Measurements from ENCODE around the gene ZNF728. TPM values are rescaled to one million over a fixed set of nuclear protein-coding genes. Genes with fewer than 3 reads are reported as not detected.

ZNF728 gene
- not detected for total RNA-seq

DNA sequence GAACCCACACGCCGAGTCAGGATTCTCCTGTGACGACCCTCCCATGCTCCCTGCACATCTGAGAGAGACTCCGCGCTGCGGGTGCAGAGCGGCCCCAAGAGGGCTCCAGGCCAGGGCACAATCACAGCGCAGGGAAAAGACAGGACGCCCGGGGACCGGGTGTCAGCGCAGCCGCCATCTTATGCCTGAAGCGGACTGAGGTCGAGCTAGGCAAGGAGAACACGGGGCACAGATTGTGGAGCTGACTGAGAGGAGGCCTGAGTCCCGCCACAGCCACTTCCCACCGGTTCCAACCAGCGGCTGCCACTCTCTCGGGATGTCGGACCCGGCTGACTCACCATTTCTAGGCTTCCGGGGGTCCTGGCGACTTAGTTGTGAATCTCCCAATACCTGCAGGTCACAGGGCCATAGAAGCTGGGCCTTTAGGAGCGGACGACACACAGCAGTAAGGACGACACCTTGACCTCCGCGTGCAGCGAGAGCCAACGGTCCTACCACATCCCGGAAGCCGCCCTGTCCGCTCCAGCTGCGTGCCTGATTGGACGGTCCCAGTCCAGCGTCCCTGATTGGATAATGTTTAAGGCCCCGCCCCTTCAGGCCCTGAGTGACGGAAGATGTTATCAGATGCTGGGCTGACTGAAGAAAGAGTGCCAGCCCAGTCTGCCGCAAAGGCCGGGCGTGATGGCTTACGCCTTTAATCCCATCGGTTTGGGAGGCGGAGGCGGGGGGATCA lies at the start of gene ZNF728:
ZNF728 (minus strand) TSS at position 487 of the 733 bp plus-strand sequence; CDS start at position 341, 146 bp downstream.
- intact Hi-C loops (cut with DNase I): no loop called here
- Histone ChIP-seq H3K27me3 (no peaks in the 10 kb centered on the region), H3K4me1 (no peaks in the 10 kb centered on the region), H3K9me3 (no peaks in the 10 kb centered on the region), H3K27ac (peak within 1 kb of the TSS in 1 of 4 donors; percentile 3), H3K36me3 (replicated peaks in 1 of 2; ENCODE audit: insufficient read depth in 1 of 2, low read depth in 2 of 2) (no peaks in the 10 kb centered on the region), H3K4me3 (no peak within 1 kb of the TSS)
- peak; percentile 36 to 55 (median 42) for DNase-seq
- 4 to 11% methylated on average over 14 to 45 of the region's 46 CpGs for WGBS, 2 donors
- peak; percentile 53 for ATAC-seq
- TF ChIP-seq, protein P1, sequence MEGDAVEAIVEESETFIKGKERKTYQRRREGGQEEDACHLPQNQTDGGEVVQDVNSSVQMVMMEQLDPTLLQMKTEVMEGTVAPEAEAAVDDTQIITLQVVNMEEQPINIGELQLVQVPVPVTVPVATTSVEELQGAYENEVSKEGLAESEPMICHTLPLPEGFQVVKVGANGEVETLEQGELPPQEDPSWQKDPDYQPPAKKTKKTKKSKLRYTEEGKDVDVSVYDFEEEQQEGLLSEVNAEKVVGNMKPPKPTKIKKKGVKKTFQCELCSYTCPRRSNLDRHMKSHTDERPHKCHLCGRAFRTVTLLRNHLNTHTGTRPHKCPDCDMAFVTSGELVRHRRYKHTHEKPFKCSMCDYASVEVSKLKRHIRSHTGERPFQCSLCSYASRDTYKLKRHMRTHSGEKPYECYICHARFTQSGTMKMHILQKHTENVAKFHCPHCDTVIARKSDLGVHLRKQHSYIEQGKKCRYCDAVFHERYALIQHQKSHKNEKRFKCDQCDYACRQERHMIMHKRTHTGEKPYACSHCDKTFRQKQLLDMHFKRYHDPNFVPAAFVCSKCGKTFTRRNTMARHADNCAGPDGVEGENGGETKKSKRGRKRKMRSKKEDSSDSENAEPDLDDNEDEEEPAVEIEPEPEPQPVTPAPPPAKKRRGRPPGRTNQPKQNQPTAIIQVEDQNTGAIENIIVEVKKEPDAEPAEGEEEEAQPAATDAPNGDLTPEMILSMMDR (IDR thresholded peaks at IDR 0.05): no peak

GRCh38 chr19:23052349-23052748 lies 49.4 kb upstream of the ZNF728 start:
- Histone ChIP-seq H3K9me3 (no peaks in the 10 kb centered on the region), H3K27me3 (no peaks in the 10 kb centered on the region), H3K4me1 (no peaks in the 10 kb centered on the region), H3K36me3 (replicated peaks in 1 of 2; ENCODE audit: insufficient read depth in 1 of 2, low read depth in 2 of 2) (no peaks in the 10 kb centered on the region), H3K4me3 (no peak overlapping the region), H3K27ac (no peak overlapping the region)
- TF ChIP-seq, protein P1 (IDR thresholded peaks at IDR 0.05): no peak
- TF ChIP-seq POLR2A (IDR thresholded peaks at IDR 0.05): no peak
- DNase-seq (no peak), ATAC-seq (no peak)
- 21 to 73% methylated on average over 1 of the region's 1 CpG for WGBS, 2 donors
- intact Hi-C loops (cut with DNase I): no loop called here

DNA sequence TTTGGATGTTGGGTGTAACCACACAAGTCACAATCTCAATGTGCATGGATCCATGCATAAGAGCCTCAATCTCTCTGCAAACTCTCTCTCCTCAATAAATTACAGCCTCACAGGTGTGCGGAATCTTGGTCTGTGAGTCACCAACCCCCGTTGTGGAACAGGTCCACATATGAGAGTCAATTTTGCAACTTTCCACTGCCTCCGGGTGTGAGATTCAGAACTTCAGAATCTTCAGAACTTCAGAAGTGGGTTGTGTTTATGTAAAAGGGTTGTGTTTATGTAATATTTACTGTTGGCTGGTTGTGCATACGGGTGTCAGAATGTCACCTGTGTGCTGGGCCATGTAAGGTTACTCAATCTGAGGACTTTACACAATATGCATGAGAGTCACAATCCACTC lies 46.3 kb upstream of the ZNF728 start:
- no peaks in the 10 kb centered on the region for H3K4me1 ChIP-seq
- H3K36me3 ChIP-seq (replicated peaks in 1 of 2; ENCODE audit: insufficient read depth in 1 of 2, low read depth in 2 of 2): no peaks in the 10 kb centered on the region
- H3K4me3 ChIP-seq: no peak overlapping the region
- ATAC-seq (no peak), DNase-seq (no peak)
- no peak for TF ChIP-seq POLR2A (IDR thresholded peaks at IDR 0.05)
- TF ChIP-seq, protein P1 (IDR thresholded peaks at IDR 0.05): no peak
- no peak overlapping the region for H3K27ac ChIP-seq
- no peaks in the 10 kb centered on the region for H3K27me3 ChIP-seq
- 51 to 61% methylated on average over 4 of the region's 4 CpGs for WGBS, 2 donors
- intact Hi-C loops (cut with DNase I): no loop called here
- H3K9me3 ChIP-seq: no peaks in the 10 kb centered on the region

DNA sequence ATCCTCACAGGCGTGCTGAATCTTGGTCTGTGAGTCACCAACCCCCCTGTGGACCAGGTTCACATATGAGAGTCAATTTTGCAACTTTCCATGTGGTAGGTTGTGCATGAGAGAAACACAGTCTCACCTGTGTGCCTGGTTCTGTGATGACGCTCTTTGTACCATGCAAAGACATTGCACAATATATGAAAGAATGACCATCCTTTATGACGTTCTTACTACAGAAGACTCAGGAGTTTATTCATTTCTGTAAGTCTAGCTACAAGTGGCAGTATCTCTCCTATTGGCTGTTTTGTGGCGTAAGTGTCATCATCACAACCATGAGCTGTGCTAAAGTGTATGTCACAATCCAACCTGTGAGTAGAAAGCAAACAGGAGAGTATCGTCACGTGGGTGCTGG lies 43.8 kb upstream of the ZNF728 start:
- no peaks in the 10 kb centered on the region for H3K27me3 ChIP-seq
- ATAC-seq: no peak
- no peak overlapping the region for H3K27ac ChIP-seq
- TF ChIP-seq, protein P1 (IDR thresholded peaks at IDR 0.05): no peak
- TF ChIP-seq POLR2A (IDR thresholded peaks at IDR 0.05): no peak
- WGBS, 2 donors: 61 to 70% methylated on average over 6 of the region's 6 CpGs
- no peaks in the 10 kb centered on the region for H3K9me3 ChIP-seq
- no peak overlapping the region for H3K4me3 ChIP-seq
- no peaks in the 10 kb centered on the region for H3K36me3 ChIP-seq (replicated peaks in 1 of 2; ENCODE audit: insufficient read depth in 1 of 2, low read depth in 2 of 2)
- DNase-seq: no peak
- H3K4me1 ChIP-seq: no peaks in the 10 kb centered on the region
- intact Hi-C loops (cut with DNase I): no loop called here

DNA sequence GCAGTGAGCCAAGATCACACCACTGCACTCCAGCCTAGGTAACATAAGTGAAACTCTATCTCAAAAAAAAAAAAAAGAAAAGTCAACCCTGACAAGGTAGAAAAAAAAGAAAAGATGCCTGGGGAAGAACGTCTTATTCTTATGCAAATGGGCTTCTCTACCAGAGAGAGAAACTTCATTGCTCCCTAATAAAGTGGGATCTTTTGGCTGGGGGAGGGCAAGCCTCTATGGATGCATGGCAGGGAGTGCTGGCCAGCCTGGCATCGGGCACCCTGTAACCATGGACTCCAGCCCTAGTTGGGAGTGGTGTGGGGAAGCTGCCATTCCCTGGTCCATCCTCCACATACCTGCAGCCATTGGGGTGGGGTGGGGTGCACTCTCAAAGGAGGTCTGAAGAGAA lies 30.7 kb upstream of the ZNF728 start:
- intact Hi-C loops (cut with DNase I): no loop called here
- WGBS, 2 donors: 60 to 65% methylated on average over 2 of the region's 2 CpGs
- ATAC-seq (no peak), DNase-seq (no peak)
- Histone ChIP-seq H3K27me3 (no peaks in the 10 kb centered on the region), H3K4me1 (no peaks in the 10 kb centered on the region), H3K36me3 (replicated peaks in 1 of 2; ENCODE audit: insufficient read depth in 1 of 2, low read depth in 2 of 2) (no peaks in the 10 kb centered on the region), H3K4me3 (no peak overlapping the region), H3K9me3 (peaks cover 0 to 5% (median 0%) of the 10 kb centered on the region in 3 donors), H3K27ac (no peak overlapping the region)
- TF ChIP-seq, protein P1 (IDR thresholded peaks at IDR 0.05): no peak
- no peak for TF ChIP-seq POLR2A (IDR thresholded peaks at IDR 0.05)
